T1000 (cell line): Measurements from ENCODE around the gene SPTLC1.
A peak's percentile ranks its signal among the peaks of the same experiment; 100 is the strongest.
"Not testable (repeated sequence)": the region's sequence is repeated elsewhere in the genome, so short reads cannot be mapped to it uniquely, and the experiment has no call there.

Experiments used
- DNase-seq: peaks from one replicate; lab custom pipeline; 2025; ENCODE audit warnings: mixed read lengths; lab: John Stamatoyannopoulos, UW

SPTLC1 gene

GRCh38 chr9:92115071-92115858 is at the start of gene SPTLC1:
Gene SPTLC1, minus strand, starts transcription at chr9:92115413. Its CDS starts 43 bp downstream, at chr9:92115370.
- peak; percentile 83 for DNase-seq

- DNase-seq = no peak
Measured at GRCh38 chr9:92164975-92165374, 49.8 kb upstream of the SPTLC1 start.

DNA sequence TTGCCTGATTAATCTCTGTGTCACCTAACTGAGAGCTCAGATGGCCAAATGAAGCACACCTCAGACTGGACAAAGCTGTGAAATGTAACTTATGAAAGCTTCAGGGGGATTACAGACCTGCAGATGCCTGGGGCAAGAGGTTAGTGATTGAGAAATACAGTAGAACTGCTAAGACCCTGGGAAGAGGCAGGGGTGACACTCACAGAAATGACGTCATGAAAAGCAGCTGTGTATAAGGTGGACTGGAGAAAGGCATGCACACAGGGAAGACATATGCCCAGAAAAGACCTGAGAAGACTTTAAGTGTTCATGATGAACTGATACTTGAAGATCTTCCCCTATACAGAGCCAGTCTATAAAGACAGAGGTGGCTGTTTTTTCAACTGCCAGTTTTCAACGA is 49.3 kb upstream of the SPTLC1 start:
- DNase-seq = no peak

DNA sequence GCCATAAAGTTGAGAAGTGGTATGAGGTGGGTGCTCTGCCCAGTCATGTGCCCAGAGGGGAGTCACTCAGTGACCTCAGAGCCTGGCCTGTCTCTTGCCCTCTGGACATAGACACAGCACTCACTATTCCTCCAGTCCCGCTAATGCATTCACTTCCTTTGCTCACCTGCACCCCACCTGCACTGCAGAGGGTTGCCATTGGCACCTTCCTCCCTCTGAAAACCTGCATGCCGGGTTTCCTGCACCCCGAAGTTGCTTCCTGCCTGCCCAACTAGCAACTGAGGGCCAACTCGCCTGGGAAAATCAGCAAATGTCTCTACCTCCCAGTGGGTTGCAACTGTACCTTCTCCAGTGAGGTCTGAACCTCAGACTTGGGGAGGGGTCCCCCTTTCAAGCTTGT is 48.1 kb upstream of the SPTLC1 start:
- no peak for DNase-seq

- DNase-seq = no peak
Measured at GRCh38 chr9:92160786-92161185, 45.6 kb upstream of the SPTLC1 start.

GRCh38 chr9:92159058-92159457 is 43.8 kb upstream of the SPTLC1 start:
- no peak for DNase-seq

GRCh38 chr9:92158097-92158601 is 42.9 kb upstream of the SPTLC1 start:
- DNase-seq = no peak

- DNase-seq = not testable (repeated sequence)
Measured at GRCh38 chr9:92155736-92156135, 40.5 kb upstream of the SPTLC1 start.

DNA sequence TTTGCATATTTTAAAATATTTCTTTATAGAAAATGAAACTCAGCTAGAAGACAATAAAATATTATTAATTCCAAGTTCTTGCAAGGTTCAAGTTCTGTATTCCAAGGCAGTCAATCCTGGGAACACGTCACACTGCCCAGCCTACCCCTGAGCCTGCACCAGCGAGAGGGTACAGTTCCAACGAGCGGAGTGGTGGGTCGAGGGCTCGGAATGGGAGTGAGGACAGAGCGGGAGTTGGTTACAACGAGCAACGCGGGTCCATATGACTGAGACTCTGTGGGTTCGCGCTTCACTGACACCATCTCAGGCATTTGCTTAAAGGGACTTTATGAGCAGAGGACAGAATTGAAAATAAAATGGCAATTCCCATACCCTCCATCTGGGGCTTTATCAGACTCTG is 40.0 kb upstream of the SPTLC1 start:
- no peak for DNase-seq

DNA sequence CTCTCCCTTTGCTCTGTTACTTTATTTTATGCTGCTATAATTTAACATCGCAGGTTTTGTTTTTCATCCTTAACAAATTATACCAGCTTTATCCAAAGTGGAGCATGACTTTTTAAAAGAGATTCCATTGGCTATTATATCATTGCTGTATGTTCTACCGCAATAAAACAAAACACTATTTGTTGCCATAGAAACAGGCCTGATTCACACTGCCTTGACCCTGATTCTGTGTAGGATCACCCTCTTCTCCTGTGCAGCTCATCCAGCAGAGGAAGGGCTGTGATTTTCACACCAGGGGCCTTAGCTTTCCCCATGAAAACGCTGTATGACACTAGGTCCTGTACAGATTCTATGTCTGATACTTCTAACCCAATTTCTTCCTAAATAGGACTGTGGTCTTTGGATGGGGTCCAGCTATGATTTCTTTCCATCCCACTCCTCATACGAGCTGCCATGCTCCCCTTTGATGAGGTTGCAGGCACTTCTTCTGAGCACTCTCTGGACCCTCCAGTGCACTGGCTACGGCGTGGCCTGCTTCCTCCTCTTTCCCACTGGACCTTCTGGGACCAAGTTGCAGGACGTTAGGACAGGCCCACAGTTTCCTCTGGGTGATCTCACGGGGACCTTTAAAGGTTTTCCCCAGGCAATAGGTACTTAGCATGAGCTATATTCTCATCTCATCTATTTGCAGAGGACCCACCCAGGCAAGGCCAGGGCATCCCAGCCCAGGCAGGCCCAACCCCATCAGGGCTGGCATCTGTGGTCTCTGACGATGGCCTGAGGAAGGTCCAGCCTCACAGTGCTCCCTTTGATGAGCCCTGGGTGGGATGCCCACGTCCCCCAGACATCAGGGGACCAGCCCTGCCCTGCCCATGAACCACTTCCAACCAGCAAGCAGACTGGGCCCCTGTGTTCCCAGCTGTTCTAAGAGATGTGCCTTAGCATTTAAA is 38.5 kb upstream of the SPTLC1 start:
- DNase-seq = not testable (repeated sequence)

DNA sequence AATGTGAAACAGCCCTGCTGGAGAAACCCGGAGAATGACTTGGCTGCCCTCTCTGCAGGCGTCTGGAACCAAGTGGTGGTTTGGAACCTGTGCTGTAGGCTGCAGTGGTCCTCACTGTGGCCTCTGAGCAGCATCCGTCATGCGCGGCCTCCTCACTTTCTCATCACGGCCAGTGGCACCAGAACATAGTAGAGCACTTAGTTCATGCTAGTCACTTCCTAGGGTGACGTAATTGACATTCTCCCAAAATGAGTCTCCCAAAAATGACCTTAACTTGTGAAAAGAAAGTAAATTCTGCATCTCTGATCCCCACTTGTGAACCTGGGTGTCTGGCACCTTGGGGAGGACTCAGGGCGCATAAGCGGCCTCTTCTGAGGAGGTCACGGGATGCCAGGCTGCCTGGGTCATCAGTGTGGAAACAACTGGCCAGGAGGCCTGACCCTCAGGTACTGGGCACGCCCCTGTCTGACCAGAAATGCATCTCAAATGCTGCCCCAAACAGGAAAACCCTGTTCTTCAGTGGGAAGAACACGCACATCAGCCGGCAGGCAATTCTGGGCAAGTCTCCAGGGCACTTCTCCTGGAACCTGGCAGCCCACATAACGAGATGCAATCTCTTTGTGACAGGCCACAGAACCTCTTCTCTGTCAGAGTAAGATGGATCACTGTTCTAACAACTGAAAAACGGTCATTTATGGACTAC is 36.6 kb upstream of the SPTLC1 start:
- no peak for DNase-seq

GRCh38 chr9:92150501-92151470 is 35.6 kb upstream of the SPTLC1 start:
- not testable (repeated sequence) for DNase-seq

DNA sequence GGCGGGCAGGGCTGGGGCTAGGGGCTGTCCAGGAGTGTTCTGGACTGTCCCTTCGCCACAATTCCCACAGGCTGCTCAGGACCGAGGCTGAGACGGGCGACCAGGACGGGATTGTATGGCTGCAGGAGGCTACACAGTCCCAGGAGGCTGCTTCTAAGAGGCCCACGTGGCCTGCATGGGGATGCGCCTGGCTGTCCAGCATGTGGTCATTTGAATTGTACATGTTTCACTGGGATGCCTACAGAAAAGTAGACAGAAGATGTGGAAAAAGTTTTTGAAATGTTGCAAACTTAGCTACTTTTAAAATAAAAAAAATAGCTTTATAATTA is 32.6 kb upstream of the SPTLC1 start:
- DNase-seq = no peak

DNA sequence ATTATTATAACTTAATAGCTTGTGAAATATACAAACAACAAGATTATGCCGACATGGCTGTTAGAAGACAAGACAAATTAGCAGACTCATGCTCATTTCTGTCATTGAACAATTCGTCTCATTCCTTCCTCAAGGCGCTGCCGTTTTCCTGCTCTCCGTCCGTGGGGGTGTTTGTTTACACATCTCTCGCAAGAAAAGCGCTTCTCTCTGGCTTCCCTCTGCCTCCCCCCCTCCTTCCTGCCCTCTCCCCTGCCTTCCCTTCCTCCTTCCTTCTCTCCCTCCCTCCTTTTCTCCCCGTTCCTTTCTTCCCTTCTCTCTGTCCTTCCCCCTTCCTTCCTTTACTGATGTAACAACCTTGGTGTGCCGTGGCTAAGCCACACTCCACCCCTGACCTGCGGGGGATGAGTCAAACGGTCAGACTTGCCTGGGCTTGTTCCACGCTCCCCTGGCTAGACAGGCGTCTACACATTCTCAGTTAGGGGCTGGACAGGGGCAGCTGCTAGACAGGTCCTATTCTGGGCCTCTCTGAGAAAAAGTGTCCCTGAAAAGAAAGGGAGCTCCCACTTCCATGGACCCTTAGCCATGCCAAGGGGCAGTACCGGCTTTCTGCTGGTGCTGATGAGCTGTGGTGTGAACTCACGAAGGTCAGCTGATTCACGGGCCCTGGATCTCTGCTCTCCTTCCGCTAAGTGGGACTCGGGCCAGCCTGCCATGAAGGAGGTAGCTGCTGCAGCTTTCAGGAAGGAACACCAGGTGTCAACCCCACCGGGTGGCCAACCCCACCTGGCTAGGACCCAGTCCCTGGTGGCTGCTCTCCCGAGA is 32.0 kb upstream of the SPTLC1 start:
- peak; percentile 82 for DNase-seq

- no peak for DNase-seq
Measured at GRCh38 chr9:92146610-92147009, 31.4 kb upstream of the SPTLC1 start.

- not testable (repeated sequence) for DNase-seq
Measured at GRCh38 chr9:92145784-92146183, 30.6 kb upstream of the SPTLC1 start.

- DNase-seq = no peak
Measured at GRCh38 chr9:92142329-92142728, 27.1 kb upstream of the SPTLC1 start.

DNA sequence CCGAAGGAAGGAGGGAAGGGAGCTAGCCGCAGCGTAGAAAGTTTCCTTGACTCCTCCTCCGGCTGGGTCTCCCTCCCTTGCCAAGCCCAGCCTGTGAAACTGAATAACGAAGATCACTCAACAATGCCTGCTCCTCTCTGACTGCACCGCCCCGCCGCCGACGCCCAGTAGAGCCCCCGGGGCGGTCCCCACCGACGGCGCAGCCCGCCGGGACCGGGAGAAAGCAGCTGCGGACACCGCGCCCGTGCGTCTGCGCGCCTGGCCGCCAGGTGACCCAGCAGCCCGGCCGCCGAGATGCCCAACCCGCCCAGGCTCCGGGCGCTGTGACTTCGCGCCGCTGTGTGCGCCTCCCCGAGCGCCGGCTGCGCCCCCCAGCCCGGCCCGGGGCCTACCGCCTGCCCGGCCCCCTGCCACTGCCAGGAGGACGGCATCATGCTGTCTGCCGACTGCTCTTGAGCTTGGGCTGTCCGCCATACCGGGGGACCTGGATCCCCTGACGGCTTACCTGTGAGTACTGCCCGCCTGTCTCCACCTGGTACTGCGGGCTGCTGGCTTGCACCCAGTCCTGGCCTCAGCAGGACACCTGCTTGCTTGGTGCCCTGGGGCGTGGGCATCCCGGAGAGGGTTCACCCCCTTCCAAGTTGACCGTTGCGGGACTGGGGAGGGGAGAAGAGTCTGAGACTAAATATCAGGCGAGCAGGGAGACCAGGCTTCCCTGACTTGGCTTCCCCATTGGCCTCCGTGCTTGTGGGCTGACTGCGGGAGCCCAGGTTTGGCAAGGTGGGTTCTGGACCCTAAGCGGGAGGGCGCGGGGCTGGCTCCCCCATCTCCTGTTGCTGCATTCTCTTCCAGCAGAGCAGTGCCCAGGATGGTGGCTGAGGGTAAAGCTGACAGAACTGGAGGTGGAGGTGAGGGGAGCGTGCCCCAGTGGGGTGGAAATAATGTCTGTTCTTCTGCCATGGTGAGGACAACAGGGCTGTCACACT is 26.2 kb upstream of the SPTLC1 start:
- no peak for DNase-seq

DNA sequence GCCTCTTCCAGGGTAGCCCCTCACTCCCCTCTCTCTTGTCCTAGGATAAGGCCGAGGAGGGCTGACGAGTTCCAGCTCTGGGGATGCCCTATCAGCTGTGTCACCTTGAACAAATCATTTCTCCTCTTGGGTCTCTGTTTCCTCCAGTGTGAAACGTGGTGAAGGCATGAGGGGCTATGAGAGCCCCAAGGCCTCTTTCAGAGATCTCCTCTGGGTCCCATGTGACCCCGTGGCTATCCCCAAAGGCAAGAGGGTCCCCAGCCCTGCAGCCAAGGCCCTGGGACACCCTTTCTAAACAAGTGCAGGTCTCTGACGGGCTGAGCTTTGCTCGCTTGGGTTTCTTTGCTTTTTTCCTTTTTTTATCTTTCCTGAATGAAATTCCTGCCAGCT is 25.5 kb upstream of the SPTLC1 start:
- DNase-seq = no peak
